HL-60 (cell line): ENCODE data around the gene ADO.

ENCODE experiments used
- DNase-seq, 2 experiments: peaks; one replicate each; pipeline ENCODE4 v3.0.0-alpha.2; 2010 to 2020; ENCODE audit warnings: low read depth in 1 of 2, low spot score in 1 of 2
- H3K27ac ChIP-seq: fragments of 250-450 bp; sonication (Bioruptor Pico); replicated peaks from 2 replicates; pipeline ENCODE4 v1.5.1; 2020; ENCODE audit warnings: mild to moderate bottlenecking, moderate library complexity
- H3K27me3 ChIP-seq: fragments of 250-450 bp; sonication (Bioruptor Pico); 2 replicates; pipeline ENCODE4 v1.5.1; 2021; ENCODE audit warnings: mild to moderate bottlenecking, moderate library complexity; ENCODE audit not compliant: insufficient read depth, poor library complexity, severe bottlenecking
- H3K4me3 ChIP-seq: replicated peaks from 2 replicates; pipeline ENCODE4 v1.5.1; 2011; ENCODE audit warnings: mild to moderate bottlenecking, control low read depth, low read length; ENCODE audit not compliant: insufficient read depth
- CTCF ChIP-seq: IDR thresholded peaks from one replicate; pipeline ENCODE4 v1.5.1; 2011; ENCODE audit warnings: low read length, control low read depth, inconsistent platforms; ENCODE audit not compliant: insufficient read depth
- GABPA ChIP-seq: IDR thresholded peaks from 2 replicates; pipeline ENCODE4 v1.6.1; 2012; ENCODE audit warnings: low read depth
- POLR2AphosphoS5 ChIP-seq: IDR thresholded peaks from 2 replicates; pipeline ENCODE4 v1.6.1; 2012; ENCODE audit warnings: low read depth
- REST ChIP-seq: IDR thresholded peaks from 2 replicates; pipeline ENCODE4 v1.6.1; 2012; ENCODE audit warnings: low read depth; ENCODE audit not compliant: insufficient replicate concordance
- SPI1 ChIP-seq: IDR thresholded peaks from 2 replicates; pipeline ENCODE4 v1.6.1; 2012; ENCODE audit warnings: low read depth, mild to moderate bottlenecking, borderline replicate concordance

The ADO gene

GRCh38 chr10:62794306-62794705 lies 10.2 kb upstream of the ADO start:
- Histone ChIP-seq H3K4me3 (no peak overlapping the region), H3K27me3 (peaks cover 7% of the 10 kb centered on the region), H3K27ac (no peak overlapping the region)
- TF ChIP-seq POLR2AphosphoS5 = no peak
- TF ChIP-seq GABPA = no peak
- no peak for TF ChIP-seq REST
- TF ChIP-seq SPI1 = no peak
- no peak for TF ChIP-seq CTCF
- no peak for DNase-seq

- Histone ChIP-seq H3K27ac (no peak overlapping the region), H3K27me3 (peaks cover 7% of the 10 kb centered on the region), H3K4me3 (no peak overlapping the region)
- DNase-seq = no peak
- no peak for TF ChIP-seq GABPA
- no peak for TF ChIP-seq CTCF
- no peak for TF ChIP-seq REST
- TF ChIP-seq POLR2AphosphoS5 = no peak
- no peak for TF ChIP-seq SPI1
Measured at GRCh38 chr10:62795100-62795499, 9.4 kb upstream of the ADO start.

- Histone ChIP-seq H3K27ac (no peak overlapping the region), H3K27me3 (peaks cover 7% of the 10 kb centered on the region), H3K4me3 (no peak overlapping the region)
- TF ChIP-seq POLR2AphosphoS5 = no peak
- TF ChIP-seq CTCF = no peak
- no peak for TF ChIP-seq SPI1
- TF ChIP-seq REST = no peak
- TF ChIP-seq GABPA = no peak
- no peak for DNase-seq
Measured at GRCh38 chr10:62795762-62796161, 8.8 kb upstream of the ADO start.
